Measurements from ENCODE around the gene TSTD1. TPM values are rescaled to one million over a fixed set of nuclear protein-coding genes. Genes with fewer than 3 reads are reported as not detected.
"Not testable (repeated sequence)": the region's sequence is repeated elsewhere in the genome, so short reads cannot be mapped to it uniquely, and the experiment has no call there.

TSTD1 gene
- total RNA-seq, 1 donor from 2014 or later, result 13.4 TPM

DNA sequence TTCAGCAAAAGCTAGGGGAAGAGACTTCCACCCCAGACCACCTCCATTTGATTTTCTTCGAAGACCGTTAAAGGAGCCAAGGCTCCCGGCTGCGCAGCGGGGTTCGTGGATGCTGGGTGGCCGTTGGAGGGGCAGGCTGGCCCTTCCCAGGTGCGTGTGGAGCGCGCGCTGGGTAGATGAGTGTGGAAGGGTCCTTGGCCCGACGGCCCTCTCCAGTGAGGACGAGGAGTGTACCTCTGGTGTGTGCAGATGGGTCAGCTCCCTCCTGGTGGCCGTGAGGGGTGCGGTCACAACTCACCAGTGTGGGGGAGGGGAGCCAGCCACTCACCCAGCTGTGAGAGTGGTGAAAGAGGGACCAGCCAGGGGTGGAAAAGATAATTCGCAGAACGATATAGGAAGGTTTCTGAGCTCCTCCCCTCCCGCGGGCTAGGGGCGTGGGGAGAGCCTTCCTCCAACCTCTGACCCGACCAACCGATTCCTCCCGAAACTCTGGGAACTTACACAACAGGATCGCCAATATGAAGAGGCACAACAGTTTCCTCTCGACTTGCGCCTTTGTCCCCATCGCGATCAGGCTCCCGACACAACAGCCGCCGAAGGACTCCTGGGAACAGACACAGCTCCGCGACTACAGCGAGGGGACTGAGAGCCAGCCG, 18.1 kb downstream of the TSTD1 start, which contains the start of gene F11R:
Gene F11R (minus strand): TSS at position 644 of the 656 bp plus-strand sequence. CDS start 79 bp downstream, at position 565.
- Histone ChIP-seq H3K9me3 (replicated peaks) (no peaks in the 10 kb centered on the region), H3K27ac (replicated peaks) (peak within 1 kb of the TSS; percentile 88), H3K4me3 (peak within 1 kb of the TSS; percentile 76), H3K4me1 (peaks cover 39% of the 10 kb centered on the region), H3K36me3 (no peaks in the 10 kb centered on the region), H3K27me3 (ENCODE audit: low read depth) (peaks cover 4% of the 10 kb centered on the region)
- TF ChIP-seq, protein P1, sequence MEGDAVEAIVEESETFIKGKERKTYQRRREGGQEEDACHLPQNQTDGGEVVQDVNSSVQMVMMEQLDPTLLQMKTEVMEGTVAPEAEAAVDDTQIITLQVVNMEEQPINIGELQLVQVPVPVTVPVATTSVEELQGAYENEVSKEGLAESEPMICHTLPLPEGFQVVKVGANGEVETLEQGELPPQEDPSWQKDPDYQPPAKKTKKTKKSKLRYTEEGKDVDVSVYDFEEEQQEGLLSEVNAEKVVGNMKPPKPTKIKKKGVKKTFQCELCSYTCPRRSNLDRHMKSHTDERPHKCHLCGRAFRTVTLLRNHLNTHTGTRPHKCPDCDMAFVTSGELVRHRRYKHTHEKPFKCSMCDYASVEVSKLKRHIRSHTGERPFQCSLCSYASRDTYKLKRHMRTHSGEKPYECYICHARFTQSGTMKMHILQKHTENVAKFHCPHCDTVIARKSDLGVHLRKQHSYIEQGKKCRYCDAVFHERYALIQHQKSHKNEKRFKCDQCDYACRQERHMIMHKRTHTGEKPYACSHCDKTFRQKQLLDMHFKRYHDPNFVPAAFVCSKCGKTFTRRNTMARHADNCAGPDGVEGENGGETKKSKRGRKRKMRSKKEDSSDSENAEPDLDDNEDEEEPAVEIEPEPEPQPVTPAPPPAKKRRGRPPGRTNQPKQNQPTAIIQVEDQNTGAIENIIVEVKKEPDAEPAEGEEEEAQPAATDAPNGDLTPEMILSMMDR (IDR thresholded peaks at IDR 0.05; ENCODE audit: borderline replicate concordance), result peak; percentile 36
- DNase-seq, result no peak
- intact Hi-C loops (cut with micrococcal nuclease), result no loop called here

DNA sequence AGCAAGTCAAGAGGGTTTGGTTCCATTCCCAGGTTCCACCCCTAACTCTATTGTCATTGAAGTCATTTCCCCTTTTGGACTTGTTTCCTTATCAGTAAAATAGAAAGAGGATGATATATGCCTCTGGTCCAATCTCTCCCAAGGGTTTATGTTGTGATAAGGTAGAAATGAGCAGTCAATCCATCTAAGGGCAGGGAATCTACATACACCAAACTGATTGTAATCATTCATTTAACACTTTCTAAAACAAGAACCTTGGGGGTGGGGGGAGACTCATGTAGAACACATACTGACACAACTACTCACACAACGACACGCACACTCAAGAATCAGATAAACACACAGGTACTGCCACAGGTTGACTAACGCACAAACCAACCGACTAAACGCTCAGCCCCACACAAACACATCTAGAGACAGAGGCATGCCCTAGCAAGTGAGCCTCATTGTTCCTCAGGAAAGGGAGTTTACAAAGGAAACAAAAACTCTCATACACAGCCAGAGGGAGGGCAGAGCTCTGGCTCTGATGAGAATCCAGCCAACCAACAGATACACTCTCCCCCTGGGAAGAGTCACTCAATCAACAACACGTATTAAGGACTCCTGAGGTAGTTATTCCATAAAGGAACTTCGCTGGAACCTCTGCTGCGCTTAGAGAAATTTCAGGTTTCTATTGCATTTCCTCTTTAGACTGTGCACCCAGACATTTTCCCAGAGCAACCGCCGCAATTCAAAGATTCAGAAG, 18.8 kb downstream of the TSTD1 start:
- intact Hi-C loops (cut with micrococcal nuclease), result no loop called here
- peaks cover 4% of the 10 kb centered on the region for H3K27me3 ChIP-seq (ENCODE audit: low read depth)
- DNase-seq, result no peak
- peak overlapping the region; percentile 88 for H3K27ac ChIP-seq (replicated peaks)
- H3K4me3 ChIP-seq, result peak overlapping the region; percentile 76
- H3K36me3 ChIP-seq, result no peaks in the 10 kb centered on the region
- no peaks in the 10 kb centered on the region for H3K9me3 ChIP-seq (replicated peaks)
- TF ChIP-seq, protein P1 (IDR thresholded peaks at IDR 0.05; ENCODE audit: borderline replicate concordance), result no peak
- peaks cover 43% of the 10 kb centered on the region for H3K4me1 ChIP-seq

DNA sequence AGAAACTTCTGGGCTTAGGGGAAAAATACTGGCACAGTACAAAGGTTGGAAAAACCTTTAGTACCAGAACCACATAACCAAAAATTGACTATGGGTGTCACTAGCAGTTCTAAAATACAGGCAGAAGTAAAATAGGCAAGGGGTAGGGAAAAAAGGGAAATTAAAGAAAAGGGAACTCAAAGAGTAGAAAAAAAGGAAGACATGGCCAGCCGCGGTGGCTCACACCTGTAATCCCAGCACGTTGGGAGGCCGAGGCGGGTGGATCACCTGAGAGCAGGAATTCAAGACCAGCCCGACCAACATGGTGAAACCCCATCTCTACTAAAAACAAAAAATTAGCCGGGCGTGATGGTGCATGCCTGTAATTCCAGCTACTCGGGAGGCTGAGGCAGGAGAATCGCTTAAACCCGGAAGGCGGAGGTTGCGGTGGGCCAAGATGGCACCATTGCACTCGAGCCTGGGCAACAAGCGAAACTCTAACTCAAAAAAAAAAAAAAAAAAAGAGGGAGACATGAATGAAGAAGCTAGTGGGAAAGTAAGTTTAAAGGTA, 19.6 kb downstream of the TSTD1 start:
- intact Hi-C loops (cut with micrococcal nuclease); H3K9me3 ChIP-seq (replicated peaks); DNase-seq; H3K27me3 ChIP-seq (ENCODE audit: low read depth); H3K36me3 ChIP-seq: not testable (repeated sequence)
- Histone ChIP-seq H3K27ac (replicated peaks) (peak overlapping the region; percentile 88), H3K4me1 (peaks cover 51% of the 10 kb centered on the region), H3K4me3 (peak overlapping the region; percentile 76)

DNA sequence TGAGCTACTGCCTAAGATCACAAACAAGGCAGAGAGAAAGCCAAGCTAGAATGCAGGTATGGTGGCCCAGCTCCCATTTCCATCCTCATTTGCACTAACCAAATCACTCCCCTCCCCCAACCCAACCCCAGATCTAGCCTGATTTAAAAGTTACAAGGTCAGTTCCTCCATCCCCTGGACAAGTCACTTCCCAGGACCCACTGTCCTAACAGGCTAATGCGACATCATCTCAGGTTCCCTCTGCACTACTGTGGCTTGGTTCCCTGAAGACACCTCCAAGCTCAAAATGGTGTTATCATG, 20.2 kb downstream of the TSTD1 start:
- Histone ChIP-seq H3K27ac (replicated peaks) (peak overlapping the region; percentile 23), H3K36me3 (no peaks in the 10 kb centered on the region), H3K4me1 (peaks cover 57% of the 10 kb centered on the region), H3K27me3 (ENCODE audit: low read depth) (peaks cover 4% of the 10 kb centered on the region), H3K9me3 (replicated peaks) (no peaks in the 10 kb centered on the region), H3K4me3 (no peak overlapping the region)
- no peak for DNase-seq
- TF ChIP-seq, protein P1 (IDR thresholded peaks at IDR 0.05; ENCODE audit: borderline replicate concordance), result no peak
- intact Hi-C loops (cut with micrococcal nuclease), result no loop called here

DNA sequence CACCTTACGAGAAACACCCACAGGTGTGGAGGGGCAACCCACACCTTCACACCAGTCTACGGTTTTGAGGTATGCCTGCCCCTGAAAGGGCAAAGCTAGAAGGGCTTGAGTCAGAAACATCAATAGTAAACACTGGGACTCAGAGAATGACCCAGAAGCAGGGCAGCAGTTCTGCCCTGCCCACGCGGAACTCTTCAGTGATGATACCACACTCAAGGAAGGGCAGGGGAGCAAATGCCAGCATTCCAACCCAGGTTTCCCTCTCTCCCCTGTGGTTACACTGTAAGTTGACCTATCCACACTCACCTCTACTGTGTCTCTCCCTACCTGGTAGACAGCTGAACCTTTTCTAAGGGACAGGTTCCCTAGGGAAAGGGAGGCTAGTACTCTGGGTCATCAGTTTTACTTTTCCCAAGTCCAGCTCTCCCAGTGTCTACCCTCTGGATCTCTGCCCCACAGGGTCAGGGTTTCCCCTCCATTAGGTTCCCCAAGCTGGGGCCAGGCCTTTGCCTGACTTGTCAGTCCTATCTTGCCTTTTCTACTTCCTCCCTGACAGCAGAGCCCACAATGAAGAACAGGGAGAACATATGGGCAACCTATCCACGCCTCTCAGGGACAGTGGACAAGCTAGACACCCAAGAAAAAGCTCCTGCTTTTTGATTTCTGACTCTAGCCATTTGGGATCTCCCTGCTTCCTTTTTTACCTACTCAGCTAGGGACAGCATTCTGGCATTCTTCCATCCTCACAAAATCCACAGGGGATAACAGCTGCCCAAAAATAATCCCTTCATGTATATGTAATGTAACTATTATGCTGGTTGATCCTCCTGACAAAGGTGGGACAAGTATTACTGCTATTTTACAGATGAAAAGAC, 20.8 kb downstream of the TSTD1 start:
- Histone ChIP-seq H3K27me3 (ENCODE audit: low read depth) (peaks cover 4% of the 10 kb centered on the region), H3K4me3 (no peak overlapping the region), H3K4me1 (peaks cover 63% of the 10 kb centered on the region), H3K36me3 (no peaks in the 10 kb centered on the region), H3K27ac (replicated peaks) (peak overlapping the region; percentile 23), H3K9me3 (replicated peaks) (no peaks in the 10 kb centered on the region)
- DNase-seq, result no peak
- intact Hi-C loops (cut with micrococcal nuclease), result no loop called here
- TF ChIP-seq, protein P1 (IDR thresholded peaks at IDR 0.05; ENCODE audit: borderline replicate concordance), result no peak

DNA sequence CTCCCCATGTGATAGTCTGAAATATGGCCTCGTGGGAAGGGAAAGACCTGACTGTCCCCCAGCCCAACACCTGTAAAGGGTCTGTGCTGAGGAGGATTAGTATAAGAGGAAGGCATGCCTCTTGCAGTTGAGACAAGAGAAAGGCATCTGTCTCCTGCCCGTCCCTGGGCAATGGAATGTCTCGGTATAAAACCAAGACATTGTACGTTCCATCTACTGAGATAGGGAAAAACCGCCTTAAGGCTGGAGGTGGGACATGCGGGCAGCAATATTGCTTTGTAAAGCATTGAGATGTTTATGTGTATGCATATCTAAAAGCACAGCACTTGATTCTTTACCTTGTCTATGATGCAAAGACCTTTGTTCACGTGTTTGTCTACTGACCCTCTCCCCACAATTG, 21.6 kb downstream of the TSTD1 start:
- H3K36me3 ChIP-seq; H3K27me3 ChIP-seq (ENCODE audit: low read depth); H3K9me3 ChIP-seq (replicated peaks); DNase-seq; intact Hi-C loops (cut with micrococcal nuclease); H3K27ac ChIP-seq (replicated peaks); H3K4me3 ChIP-seq: not testable (repeated sequence)
- H3K4me1 ChIP-seq, result peaks cover 68% of the 10 kb centered on the region

DNA sequence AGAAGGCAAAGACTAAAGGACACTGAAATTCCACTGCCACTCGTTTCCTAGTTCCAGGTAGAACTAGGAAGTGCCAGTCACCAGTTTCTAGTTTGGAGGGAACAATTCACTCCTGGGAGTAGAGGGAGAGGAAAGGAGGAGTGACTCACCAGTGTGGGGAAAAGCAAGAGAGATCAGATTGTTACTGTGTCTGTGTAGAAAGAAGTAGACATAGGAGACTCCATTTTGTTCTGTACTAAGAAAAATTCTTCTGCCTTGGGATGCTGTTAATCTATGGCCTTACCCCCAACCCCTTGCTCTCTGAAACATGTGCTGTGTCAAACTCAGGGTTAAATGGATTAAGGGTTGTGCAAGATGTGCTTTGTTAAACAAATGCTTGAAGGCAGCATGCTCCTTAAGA, 22.1 kb downstream of the TSTD1 start:
- DNase-seq; H3K4me3 ChIP-seq; H3K36me3 ChIP-seq; H3K9me3 ChIP-seq (replicated peaks); H3K27me3 ChIP-seq (ENCODE audit: low read depth); H3K27ac ChIP-seq (replicated peaks); intact Hi-C loops (cut with micrococcal nuclease): not testable (repeated sequence)
- H3K4me1 ChIP-seq, result peaks cover 67% of the 10 kb centered on the region

Measured in left ventricle myocardium inferior (tissue), 1 donor.